ENCODE measurements around the gene MACROD1.
A peak's percentile ranks its signal among the peaks of the same experiment; 100 is the strongest.
"Not testable (repeated sequence)": the region's sequence is repeated elsewhere in the genome, so short reads cannot be mapped to it uniquely, and the experiment has no call there.

The MACROD1 gene

DNA sequence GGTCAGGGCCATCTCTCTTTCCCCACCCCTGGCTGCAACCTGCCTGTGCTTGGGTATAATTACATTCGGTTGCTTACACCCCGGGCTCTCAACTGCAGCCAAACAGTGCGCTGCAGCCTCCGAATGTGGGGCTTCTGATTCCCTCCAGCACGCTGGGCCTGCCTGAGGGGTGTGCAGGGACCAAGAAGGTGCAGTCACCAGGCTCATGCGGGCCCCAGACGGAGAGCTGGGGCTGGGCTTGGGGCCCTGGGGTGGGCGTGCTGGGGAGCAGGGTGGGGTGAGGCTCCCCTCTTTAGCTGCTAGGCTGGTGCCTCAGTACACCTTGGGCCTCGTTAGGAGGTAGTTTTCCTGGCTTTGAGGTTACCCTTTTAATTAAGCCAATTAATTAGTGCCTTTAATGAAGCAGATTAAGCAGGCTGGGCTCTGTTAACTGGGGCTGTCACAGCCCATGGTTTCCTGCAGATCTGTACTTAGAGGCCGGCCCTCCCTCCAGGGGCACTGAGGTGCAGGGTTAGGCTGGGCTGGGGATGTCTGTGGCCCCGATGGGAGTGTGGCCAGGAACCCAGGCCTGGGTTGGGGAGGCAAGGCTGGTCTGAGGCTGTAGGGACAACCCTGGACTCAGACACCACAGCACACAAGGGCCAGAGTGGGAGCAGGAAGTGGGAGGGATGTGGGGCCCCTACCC, 112.8 kb downstream of the MACROD1 start:
- DNase-seq: no peak

DNA sequence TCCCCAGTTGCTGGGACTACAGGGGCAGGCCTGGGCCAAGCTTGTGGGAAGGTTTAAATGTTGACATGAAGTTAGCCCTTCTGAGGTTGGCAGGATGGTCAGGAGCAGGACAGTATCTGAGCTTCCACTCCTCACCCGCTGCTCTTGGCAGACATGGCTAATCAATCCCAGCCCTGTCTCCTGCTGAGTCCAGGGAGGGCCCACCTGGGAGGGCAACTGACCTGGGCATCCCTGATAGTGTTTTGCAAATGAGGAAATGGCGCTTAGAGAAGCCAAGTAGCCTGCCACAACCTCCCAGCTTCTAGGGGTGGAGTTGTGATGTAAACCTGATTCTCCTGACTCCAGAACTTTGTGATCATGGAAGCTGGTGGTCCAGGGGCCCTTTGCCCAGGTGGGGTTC, 113.5 kb downstream of the MACROD1 start:
- DNase-seq: no peak

DNA sequence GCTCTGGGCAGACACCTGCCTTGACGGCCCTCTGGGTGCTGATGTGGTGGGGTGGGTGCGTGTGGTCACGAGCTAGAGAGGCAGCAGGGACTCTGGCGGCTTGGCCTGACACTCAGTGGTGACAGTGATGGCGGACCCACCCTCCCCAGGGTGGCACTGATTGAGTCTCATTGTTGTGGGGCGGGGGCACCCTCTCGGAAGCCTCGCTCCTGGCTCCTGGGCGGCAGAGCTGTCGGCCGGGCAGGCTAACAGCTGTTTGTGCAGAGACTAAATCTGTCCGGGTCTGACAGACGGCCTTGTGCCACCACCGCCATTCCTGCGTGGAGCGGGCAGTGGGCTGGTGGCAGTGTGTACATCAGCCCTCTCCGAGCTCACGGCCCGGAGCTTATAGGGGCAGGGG, 114.6 kb downstream of the MACROD1 start:
- DNase-seq: no peak

DNA sequence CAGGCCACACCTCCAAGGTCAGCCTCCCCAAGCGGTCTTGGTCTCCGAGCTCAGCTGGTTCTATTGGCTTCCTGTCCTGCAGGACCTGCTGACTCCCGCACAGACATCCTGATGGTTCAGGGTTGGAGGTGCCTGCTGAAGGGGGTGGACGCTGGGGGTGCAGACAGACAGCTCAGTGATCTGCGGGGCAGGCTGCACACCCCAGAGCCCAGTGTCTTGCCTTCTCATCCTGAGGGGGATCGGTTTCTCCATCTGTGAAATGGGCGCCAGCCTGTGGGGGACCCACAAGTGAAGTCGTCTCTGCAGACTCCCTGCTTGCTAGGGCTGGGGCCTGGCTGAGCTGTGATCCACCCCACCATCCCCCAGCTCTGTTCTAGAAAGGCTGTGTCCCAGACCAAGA, 116.4 kb downstream of the MACROD1 start:
- DNase-seq: no peak

DNA sequence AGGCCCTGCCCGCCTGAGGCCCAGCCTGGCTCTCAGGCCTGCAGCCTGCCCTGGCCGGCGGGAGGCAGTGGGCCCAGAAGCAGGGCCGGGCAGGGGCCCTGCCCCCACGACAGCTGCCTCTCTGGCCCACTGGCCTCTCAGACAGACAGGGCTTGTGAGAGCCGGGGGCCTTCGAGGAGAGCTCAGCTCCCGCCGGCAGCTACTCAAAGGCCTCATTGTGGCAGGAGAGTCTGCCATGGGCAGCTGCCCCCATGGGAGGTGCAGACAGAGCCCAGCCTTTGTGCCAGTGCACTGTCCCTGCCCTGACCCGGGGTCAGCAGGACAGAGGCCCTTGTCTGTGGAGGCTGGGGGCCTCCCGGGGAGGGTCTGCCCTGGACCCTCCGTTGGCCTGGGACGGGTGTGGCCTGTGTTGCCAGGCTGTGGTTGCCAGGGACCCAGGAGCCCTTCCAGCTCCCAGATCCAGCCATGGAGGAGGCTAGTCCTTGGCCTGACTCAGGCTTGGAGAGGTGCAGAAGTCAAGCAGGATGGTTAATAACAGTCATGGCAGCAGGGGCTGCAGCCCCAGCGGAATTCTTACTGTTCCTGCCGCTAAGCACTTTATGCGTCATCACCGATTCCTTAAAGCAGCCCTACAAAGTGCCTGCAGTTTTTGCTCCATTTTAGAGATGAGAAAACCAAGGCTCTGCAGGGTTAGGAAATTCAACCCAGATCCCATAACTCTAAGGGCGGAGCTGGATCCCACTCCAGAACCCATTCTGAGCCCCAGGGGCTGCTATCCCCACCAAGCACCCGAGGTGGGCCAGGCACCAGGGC, 117.7 kb downstream of the MACROD1 start:
- DNase-seq: no peak

DNA sequence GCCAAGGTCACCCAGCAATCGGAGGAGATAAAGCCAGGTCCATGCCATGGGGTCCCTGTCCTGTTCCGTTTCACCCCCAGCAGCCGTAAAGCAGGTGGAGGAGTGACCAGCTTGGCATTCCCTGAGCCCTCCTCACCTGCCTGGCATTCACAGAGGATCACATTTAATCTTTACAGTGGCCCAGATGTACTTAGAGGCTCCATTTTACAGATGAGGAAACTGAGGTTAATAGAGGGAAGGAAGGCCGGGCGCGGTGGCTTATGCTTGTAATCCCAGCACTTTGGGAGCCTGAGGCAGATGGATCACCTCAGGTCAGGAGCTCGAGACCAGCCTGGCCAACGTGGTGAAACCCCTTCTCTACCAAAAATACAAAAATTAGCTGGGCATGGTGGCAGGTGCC, 118.5 kb downstream of the MACROD1 start:
- not testable (repeated sequence) for DNase-seq

DNA sequence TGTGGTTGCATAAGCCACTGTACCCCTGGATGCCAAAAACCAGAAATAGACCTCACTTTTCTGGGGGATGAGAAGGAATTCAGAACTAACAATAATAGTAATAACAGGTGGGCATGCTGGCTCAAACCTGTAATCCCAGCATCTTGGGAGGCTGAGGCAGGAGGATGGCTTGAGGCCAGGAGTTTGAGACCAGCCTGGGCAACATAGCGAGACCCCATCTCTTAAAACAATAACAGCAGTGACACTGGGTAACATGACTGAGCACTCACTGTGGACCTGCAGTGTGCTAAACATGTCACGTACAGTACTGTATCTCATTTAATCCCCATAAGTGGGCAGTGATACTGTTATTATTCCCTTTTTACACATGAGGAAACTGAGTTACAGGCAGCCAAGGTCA, 120.2 kb downstream of the MACROD1 start:
- DNase-seq: no peak

DNA sequence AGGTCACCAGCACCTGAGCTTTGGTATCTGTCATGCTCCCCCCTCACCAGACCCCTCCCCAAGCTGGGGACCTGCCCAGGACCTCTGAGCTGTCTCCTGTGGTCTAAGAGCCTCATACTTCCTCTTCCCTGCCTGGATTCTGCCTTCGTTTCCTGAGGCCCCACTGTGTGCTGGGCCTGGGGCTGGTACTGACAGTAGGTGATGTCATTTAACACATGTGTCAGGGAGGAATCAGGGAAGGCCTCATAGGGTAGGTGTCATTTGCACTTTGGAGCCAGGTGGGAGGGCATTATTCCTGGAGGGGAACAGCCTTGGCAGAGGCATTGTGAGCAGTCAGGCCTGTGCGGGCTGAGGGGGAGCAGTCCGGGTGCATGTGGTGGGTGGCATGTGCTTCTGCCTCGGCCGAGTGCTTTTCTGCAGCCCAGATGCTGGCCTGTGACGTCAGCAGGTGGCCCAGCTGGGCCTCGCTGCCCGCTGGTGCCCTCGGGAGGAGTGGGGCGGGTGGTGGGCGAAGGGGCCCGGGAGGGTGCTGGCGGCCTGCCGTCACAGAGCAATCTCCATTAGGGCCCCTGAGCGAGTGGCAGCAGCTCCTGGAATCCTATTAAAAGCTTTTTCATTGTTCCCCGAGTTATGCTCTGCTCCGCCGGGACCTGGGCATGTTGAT, 121.1 kb downstream of the MACROD1 start:
- no peak for DNase-seq

DNA sequence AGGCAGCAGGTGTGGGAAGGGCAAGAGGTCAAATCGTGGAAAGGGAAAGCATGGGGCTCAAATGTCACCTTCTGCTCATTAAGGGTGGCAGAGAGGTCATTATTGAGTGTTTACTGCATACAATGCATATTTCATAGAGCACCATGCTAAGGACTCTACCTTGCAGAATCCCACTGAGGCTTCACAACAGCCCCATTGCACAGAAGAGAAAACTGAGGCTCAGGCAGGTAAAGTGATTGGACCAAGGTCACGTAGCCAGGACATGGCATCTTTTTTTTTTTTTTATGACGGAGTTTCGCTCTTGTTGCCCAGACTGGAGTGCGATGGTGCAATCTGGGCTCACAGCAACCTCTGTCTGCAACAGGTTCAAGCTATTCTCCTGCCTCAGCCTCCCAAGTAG, 122.4 kb downstream of the MACROD1 start:
- no peak for DNase-seq

DNA sequence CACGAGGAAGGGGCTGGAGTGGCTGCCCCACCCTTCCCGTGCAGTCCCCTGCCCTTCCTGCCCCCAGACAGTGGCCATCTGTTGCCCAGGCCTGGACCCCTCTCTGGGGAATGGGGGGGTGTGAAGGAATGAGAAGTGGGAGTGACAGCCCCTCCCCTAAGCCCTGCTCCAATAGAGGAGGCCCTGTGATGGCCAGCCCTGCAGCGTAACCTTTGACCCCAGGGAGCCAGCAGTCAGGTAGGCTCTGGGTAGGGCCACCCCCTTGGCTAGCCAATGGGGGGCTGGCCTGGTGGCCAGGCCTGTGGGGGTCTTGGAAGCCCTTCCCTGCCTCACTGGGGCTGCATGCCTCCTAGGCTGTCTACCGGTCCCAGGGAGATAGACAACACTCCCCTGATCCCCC, 123.6 kb downstream of the MACROD1 start:
- DNase-seq: no peak

DNA sequence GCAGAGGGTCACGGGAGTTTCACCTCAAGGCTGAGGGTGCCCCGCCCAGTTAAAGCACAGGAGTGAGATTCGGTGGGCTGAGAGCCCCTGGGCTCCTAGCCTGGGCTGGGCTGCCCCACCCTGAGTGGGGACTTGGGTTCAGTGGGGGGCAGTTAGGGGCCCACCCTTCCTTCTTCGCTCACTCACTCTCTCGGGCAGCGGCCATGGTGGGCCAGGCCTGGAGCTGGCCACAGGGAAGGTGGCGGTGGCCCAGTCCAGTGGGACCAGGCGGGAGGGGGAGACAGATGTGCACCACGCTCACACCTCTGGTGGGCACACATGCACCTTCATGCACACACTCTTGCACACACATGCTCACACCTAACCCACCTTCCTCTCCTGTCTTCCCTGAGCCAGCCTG, 124.1 kb downstream of the MACROD1 start:
- no peak for DNase-seq

DNA sequence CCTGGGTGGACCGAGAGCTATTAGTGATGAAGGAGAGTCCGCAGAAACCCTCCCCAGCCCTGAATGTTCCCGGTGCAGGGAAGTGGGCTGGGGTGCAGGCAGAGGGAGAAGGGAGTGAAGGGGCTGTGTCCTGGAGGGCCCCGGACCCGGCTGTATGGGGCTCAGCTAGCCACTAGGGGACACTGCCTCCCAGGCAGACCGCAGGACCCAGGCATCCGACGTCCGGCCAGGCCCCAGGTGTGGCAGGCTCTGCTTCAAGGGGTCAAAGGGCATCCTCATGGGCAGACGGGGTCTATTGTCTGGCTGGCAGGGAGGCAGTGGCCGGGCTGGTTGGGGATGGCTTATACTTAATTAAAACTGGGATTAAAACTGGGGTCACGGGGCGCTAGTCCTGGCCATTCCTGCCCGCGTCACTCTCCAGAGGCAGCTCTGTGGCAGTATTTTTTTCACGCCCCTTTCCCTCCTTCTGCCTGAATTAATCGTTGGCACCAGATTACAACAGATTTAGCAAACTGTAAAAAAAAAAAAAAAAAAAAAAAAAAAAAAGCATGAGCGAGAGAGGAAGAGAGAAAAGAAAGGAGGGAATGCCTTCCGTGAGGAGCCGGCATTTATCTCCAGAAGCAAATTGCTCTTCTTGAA, 125.1 kb downstream of the MACROD1 start:
- DNase-seq: no peak

DNA sequence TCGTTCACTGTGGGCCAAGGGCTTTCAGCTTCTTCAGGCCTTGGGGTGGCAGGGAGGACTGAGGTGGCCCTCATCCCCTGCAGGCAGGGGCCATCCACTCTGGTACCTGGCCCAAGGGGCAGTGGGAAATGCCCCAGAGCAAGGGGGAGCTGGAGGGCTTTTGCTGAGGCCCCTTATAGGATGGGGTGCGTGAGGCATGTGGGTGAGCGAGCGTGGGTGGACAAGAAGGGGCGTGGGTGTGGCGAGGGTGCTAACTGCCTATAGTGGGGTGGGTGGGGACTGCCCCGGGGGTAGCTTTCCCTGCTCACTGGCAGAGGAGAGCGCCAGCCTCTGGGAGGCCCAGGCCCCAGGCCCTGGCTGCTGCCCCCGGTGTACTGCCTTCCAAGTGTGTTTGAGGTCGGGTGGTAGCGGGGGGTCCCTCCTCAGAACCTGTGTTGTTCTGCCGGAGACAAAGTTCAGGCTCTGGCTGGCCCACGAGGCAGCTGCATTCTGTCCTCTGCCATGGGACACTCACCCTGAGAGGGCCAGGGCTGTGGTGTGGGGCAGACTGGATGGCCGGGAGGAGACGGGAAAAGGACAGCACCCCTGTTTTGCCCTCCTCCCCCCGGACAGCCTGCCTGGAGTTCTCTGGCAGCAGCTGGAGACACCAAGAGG, 126.8 kb downstream of the MACROD1 start:
- DNase-seq: no peak

DNA sequence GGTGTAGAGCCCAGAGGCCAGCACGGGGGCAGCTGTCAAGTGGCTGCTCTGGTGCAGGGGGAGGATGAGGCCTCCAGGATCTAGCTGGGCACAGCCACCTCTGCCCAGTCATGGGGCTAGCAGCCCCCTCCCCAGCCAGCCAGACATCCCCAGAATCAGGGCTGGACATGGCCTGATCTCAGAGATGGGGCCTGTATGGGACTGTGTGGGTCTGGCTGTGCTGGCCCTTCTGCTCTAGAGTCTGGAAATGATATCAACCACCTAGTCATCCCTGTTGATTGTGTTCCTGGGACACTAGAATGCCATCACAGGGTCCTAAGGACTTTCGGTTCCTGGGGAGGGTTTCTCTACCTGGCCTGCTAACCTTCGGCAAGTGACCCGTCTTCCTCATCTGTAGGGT, 127.4 kb downstream of the MACROD1 start:
- no peak for DNase-seq

DNA sequence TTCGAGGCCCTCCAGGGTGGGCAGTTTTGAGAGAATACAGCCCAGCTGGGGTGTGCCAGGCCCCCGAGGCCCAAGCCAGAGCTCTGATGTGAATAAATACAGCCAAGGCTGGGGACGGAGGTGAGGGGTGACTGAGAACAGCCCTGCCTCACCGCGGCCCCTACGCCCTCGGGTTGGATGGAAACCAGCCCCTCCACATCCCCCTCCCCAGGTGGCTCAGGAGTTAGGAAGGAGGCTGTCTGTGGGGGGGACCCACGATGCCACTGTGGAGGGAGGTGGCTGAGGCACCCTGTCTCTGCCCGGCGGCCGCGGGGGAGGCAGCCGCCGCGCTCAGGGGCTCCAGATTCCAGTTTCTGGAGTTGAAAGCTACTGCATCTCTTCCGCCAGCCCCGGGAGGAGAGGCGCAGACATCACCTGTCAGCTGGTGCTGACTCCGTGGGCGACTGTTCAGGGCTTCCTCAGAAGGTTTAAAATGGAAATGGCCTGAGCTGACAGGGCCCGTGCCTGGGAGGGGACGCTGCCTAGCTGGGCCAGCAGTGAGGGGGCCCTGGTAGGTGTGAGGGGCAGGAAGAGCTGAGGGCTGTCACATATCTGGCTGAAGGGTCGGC, 128.8 kb downstream of the MACROD1 start:
- DNase-seq: no peak

DNA sequence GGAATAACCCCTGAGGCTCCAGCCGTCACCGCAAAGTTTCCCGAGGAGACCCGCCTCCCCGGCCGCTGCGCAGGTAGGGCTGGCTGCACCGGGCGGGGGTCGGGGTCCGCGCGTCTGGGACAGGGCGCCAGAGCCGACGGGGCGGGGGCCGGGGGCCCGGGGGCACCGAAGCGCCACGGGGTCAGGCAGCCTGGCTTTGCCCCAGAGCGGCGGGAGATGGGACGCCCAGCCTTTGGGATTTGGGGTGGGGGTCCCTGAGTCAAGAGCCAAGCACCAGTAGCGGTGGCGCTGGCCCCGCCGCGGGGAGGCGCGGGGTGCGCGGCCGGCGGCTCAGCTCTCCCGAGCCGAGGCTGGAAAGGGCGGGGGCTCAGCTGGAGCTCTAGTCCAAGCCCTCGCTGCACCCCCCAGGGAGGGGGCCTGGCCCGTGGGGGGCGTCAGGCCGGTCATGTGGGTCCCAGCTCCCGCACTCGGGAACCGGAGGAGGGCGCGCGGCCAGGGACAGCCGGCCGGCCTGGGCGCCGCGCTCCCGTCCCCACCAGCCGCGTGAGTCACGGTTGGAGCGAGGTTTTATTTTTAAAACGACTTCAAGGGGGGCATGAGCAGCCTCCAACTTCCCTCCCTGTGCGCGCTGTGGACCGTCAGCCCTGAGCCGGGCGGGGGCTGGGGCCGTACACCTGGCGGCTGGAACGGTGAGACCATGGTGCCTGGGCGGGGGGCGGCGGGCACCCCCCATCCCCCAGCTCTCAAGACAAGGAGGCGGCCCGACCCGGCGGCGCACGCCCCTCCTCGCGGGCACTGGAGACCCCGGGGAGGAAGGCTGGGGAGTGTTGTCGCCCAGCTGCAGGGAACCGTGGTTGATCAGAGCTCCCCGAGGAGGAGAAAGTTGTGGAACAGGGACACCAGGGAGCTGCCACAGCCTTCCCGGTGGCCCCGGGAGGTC, 129.6 kb downstream of the MACROD1 start:
- peak; percentile 53 for DNase-seq

DNA sequence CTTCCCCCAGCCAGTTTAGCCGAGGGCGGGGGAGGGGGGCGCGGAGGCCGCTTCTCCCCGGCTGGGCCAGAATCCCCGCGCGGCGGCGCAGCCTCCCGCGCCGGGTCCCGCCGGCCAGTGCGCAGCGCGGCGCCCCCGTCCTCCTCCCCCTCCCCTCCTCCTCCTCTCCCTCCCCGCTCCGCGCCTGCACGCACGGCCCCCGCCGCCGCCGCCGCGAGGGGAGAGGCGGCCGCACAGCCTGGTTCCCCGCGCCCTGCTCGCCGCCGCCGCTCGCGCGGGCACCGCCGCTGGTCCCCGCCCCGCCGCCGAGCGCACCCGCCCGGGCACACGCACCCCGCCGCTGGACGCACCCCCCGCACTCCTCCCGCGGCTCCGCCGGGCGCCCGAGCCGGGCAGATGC, 130.3 kb downstream of the MACROD1 start, which contains the start of gene FLRT1:
TSS of gene FLRT1 (plus strand) at position 356 of the 400 bp plus-strand sequence. CDS start 80,337 bp downstream, outside the sequence.
- no peak for DNase-seq

DNA sequence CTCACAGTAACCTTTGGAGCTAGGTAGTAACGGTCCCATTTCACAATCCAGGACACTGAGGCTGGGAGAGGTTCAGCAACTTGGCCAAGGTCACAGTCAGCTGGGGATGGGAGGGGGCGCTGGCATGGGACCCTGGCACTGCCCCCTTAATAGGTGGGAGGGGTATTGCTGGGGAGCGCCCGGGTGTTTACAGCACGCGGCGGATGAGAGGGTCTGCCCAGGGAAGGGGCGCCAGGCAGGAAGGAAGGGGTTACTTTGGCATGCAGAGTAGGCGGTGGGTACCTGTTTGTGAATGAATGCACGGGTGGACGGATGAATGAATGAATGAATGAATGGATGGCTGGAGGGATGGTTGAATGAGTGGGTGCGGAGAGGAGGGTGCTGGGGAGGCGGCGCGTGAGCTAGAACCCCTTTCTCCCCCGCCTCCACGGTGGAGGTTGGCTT, 130.8 kb downstream of the MACROD1 start:
- DNase-seq: no peak

DNA sequence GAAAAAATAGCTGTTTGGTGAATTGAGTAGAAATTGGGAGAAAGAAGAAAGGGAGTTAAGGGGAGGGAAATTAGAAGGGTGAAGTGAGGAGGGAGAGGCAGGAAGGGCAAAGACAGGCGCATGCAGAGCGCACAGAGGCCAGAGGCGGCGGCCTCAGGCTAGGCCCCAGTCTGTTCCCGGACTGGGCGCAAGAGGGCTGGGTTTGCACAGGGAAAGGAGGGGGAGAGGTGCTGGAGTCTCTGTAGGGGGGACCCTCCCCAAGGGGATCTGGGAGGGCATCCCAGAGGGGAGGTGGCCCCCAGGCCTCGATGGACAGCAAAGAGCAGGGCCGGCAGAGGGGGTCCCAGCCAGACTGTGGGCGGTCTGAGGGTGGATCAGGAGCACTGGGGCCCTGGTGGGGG, 131.5 kb downstream of the MACROD1 start:
- DNase-seq: peak; percentile 43

DNA sequence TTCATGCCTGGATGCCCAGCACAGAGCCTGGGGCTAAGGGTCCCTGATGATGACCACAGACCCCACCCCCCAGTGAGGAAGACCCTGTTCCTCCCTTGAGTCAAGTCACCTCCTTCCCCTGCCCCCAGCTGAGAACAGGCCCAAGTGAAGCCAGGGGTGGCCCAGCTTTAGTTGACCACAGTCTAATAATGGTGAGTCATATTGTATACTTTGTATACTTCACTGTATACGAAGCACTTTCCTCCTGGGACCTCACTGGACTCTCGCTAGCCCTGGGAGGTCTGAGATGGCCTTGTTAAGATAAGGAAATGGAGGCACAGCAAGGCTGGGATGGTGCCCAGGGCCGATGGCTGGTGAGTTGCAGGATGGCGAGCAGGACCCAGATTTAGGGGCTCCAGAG, 133.9 kb downstream of the MACROD1 start:
- no peak for DNase-seq

DNA sequence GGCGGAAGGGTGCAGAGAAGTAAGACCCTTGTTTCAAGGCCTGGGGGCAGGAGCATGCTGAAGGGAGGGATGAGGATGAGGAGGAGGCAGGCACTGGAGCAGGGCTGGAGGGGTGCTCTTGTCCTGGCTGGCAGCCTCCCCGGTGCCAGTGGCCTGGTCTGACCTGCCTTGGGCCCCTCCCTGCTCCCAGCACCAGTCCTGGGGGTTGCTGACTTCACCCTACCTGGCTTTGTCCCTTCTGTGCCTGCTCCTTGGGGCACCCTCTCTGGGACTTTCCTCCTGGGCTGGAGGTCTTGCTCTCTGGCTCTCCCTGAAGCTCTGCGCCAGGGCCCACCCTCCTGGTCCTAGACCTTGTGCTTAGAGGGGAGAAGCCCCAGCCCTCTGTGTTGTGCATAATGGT, 134.9 kb downstream of the MACROD1 start:
- no peak for DNase-seq

All from hematopoietic multipotent progenitor cell treated with erythropoietin and hydrocortisone succinate and interleukin-3 and kit ligand, for 4 days (in vitro differentiated cells).